ENCODE results near the gene TUBB3.

TUBB3 gene

GRCh38 chr16:89984216-89984615, 61.1 kb downstream of the TUBB3 start:
- TF ChIP-seq ISL1 (CRISPR knock-in tag; IDR thresholded peaks at IDR 0.05) (no peak), ZNF8 (CRISPR knock-in tag; IDR thresholded peaks at IDR 0.05) (no peak), PATZ1 (CRISPR knock-in tag; IDR thresholded peaks at IDR 0.05; ENCODE audit: borderline replicate concordance) (no peak), ESRRG (CRISPR knock-in tag; IDR thresholded peaks at IDR 0.05) (no peak), ZNF70 (CRISPR knock-in tag; IDR thresholded peaks at IDR 0.05) (no peak), CSRNP3 (CRISPR knock-in tag; IDR thresholded peaks at IDR 0.05) (no peak), BACH2 (CRISPR knock-in tag; IDR thresholded peaks at IDR 0.05; ENCODE audit: borderline replicate concordance) (no peak), TCF4 (CRISPR knock-in tag; IDR thresholded peaks at IDR 0.05; ENCODE audit: borderline replicate concordance) (no peak), POU6F1 (CRISPR knock-in tag; IDR thresholded peaks at IDR 0.05; ENCODE audit: borderline replicate concordance, low read depth) (no peak), OSR1 (CRISPR knock-in tag; IDR thresholded peaks at IDR 0.05) (no peak), ZC3H10 (CRISPR knock-in tag; IDR thresholded peaks at IDR 0.05) (no peak), CSDC2 (CRISPR knock-in tag; IDR thresholded peaks at IDR 0.05) (no peak), RARB (CRISPR knock-in tag; IDR thresholded peaks at IDR 0.05) (no peak), GLIS3 (CRISPR knock-in tag; IDR thresholded peaks at IDR 0.05) (no peak), ZNF565 (CRISPR knock-in tag; conservative IDR thresholded peaks at IDR 0.05; ENCODE audit: low read depth) (no peak)
- ATAC-seq = no peak

- ATAC-seq = no peak
- TF ChIP-seq TOX (CRISPR knock-in tag; IDR thresholded peaks at IDR 0.05; ENCODE audit: borderline replicate concordance) (no peak), ZNF565 (CRISPR knock-in tag; conservative IDR thresholded peaks at IDR 0.05; ENCODE audit: low read depth) (no peak), SNAI2 (CRISPR knock-in tag; IDR thresholded peaks at IDR 0.05) (no peak), RARB (CRISPR knock-in tag; IDR thresholded peaks at IDR 0.05) (no peak), OSR1 (CRISPR knock-in tag; IDR thresholded peaks at IDR 0.05) (no peak), ZFP30 (CRISPR knock-in tag; IDR thresholded peaks at IDR 0.05) (no peak), ZNF8 (CRISPR knock-in tag; IDR thresholded peaks at IDR 0.05) (no peak), ESRRG (CRISPR knock-in tag; IDR thresholded peaks at IDR 0.05) (no peak), POU6F1 (CRISPR knock-in tag; IDR thresholded peaks at IDR 0.05; ENCODE audit: borderline replicate concordance, low read depth) (no peak), CSDC2 (CRISPR knock-in tag; IDR thresholded peaks at IDR 0.05) (no peak), GLIS3 (CRISPR knock-in tag; IDR thresholded peaks at IDR 0.05) (no peak), ARNTL (CRISPR knock-in tag; IDR thresholded peaks at IDR 0.05; ENCODE audit: borderline replicate concordance, low read depth) (no peak), TCF4 (CRISPR knock-in tag; IDR thresholded peaks at IDR 0.05; ENCODE audit: borderline replicate concordance) (no peak), PPARA (CRISPR knock-in tag; IDR thresholded peaks at IDR 0.05; ENCODE audit: borderline replicate concordance) (no peak), ZFP3 (CRISPR knock-in tag; IDR thresholded peaks at IDR 0.05) (no peak), ISL1 (CRISPR knock-in tag; IDR thresholded peaks at IDR 0.05) (no peak), TSHZ2 (CRISPR knock-in tag; IDR thresholded peaks at IDR 0.05) (no peak)
Measured at GRCh38 chr16:89985219-89985618, 62.1 kb downstream of the TUBB3 start.
